ENCODE measurements around the gene CACNA2D3.
"Not testable (repeated sequence)": the region's sequence is repeated elsewhere in the genome, so short reads cannot be mapped to it uniquely, and the experiment has no call there.

CACNA2D3 gene

GRCh38 chr3:54941690-54942362 is 819.5 kb downstream of the CACNA2D3 start:
- DNase-seq: no peak

- no peak for DNase-seq
Measured at GRCh38 chr3:54949491-54950044, 827.2 kb downstream of the CACNA2D3 start.

GRCh38 chr3:54950391-54951003 is 828.1 kb downstream of the CACNA2D3 start:
- no peak for DNase-seq

GRCh38 chr3:54951405-54951804 is 829.1 kb downstream of the CACNA2D3 start:
- DNase-seq: peak; percentile 64 to 71

GRCh38 chr3:54954022-54954421 is 831.7 kb downstream of the CACNA2D3 start:
- DNase-seq: no peak

- no peak for DNase-seq
Measured at GRCh38 chr3:54954521-54954920, 832.2 kb downstream of the CACNA2D3 start.

GRCh38 chr3:54955496-54955895 is 833.1 kb downstream of the CACNA2D3 start:
- no peak for DNase-seq

- no peak for DNase-seq
Measured at GRCh38 chr3:54955941-54956340, 833.6 kb downstream of the CACNA2D3 start.

GRCh38 chr3:54957711-54958110 is 835.4 kb downstream of the CACNA2D3 start:
- no peak for DNase-seq

- DNase-seq: no peak
Measured at GRCh38 chr3:54960082-54960481, 837.7 kb downstream of the CACNA2D3 start.

GRCh38 chr3:54960701-54961100 is 838.3 kb downstream of the CACNA2D3 start:
- no peak for DNase-seq

GRCh38 chr3:54962200-54962599 is 839.8 kb downstream of the CACNA2D3 start:
- DNase-seq: no peak

GRCh38 chr3:54963641-54964040 is 841.3 kb downstream of the CACNA2D3 start:
- peak in 1 of 2 donors; percentile 64 for DNase-seq

GRCh38 chr3:54964081-54964480 is 841.7 kb downstream of the CACNA2D3 start:
- no peak for DNase-seq

GRCh38 chr3:54965746-54966145 is 843.4 kb downstream of the CACNA2D3 start:
- no peak for DNase-seq

GRCh38 chr3:54966979-54967378 is 844.6 kb downstream of the CACNA2D3 start:
- DNase-seq: no peak

- DNase-seq: peak; percentile 57 to 85
Measured at GRCh38 chr3:54967731-54968161, 845.4 kb downstream of the CACNA2D3 start.

- DNase-seq: no peak
Measured at GRCh38 chr3:54968546-54969172, 846.3 kb downstream of the CACNA2D3 start.

GRCh38 chr3:54969652-54970051 is 847.3 kb downstream of the CACNA2D3 start:
- no peak for DNase-seq

- DNase-seq: no peak
Measured at GRCh38 chr3:54970895-54971294, 848.5 kb downstream of the CACNA2D3 start.

- DNase-seq: no peak
Measured at GRCh38 chr3:54977439-54977838, 855.1 kb downstream of the CACNA2D3 start.

GRCh38 chr3:54977946-54978345 is 855.6 kb downstream of the CACNA2D3 start:
- DNase-seq: not testable (repeated sequence)

- DNase-seq: no peak
Measured at GRCh38 chr3:54982807-54983206, 860.5 kb downstream of the CACNA2D3 start.

Data from inflammatory macrophage (primary cell).